ENCODE results near the gene NINJ2. TPM values are rescaled to one million over a fixed set of nuclear protein-coding genes. Genes with fewer than 3 reads are reported as not detected.

The NINJ2 gene
- total RNA-seq, 4 donors from 2014 or later, result 1.4 to 8.0 (median 5.6) TPM

DNA sequence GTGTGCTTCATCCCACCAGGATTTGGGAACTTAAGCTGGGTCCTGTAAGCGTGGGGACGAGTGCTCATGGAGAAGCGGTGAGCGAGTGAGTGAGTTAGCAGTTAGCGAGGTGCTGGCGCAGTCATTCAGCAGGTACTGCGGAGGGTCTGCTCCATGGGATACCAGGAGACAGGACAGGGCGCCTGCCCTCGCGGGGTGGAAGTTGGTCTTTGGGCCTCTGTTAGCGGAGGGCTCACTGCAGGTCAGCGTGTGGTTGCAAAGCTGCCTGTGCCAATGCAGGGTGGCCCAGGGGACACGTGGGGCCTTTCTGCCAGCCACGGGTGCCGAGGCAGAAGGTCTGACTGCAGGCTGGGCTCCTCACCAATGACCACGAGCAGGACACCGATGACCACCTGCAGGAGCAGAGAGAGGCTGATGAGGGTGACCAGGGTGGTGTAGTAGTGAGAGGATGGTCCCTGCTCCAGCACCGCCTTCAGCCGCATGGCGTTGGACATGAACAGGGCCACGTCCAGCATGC, 97.6 kb downstream of the NINJ2 start:
- Histone ChIP-seq H3K9me3 (no peaks in the 10 kb centered on the region), H3K27me3 (no peaks in the 10 kb centered on the region), H3K27ac (no peak overlapping the region), H3K4me1 (peaks cover 0 to 29% (median 18%) of the 10 kb centered on the region in 4 donors), H3K4me3 (no peak overlapping the region), H3K36me3 (no peaks in the 10 kb centered on the region)
- intact Hi-C loops (cut with DNase I; ENCODE audit: low total_unique reads) (no loop called here), in situ Hi-C loops (cut with MboI; ENCODE audit: low pct_ligation_motif_present in 1 of 4, low pct_unique_long_range_greater_than_20kb in 1 of 4, low sequenced_read_pairs in 3 of 4) (loop anchor here in 2 of 4 donors (10.0 to 25.0 kb wide), 3 partner anchors 247 to 379 kb away; partner anchors contain the start of gene RAD52 (in 2 of the 2))
- no peak for DNase-seq
- TF ChIP-seq EP300 (IDR thresholded peaks at IDR 0.05; ENCODE audit: low read depth) (no peak), POLR2A (IDR thresholded peaks at IDR 0.05) (no peak), POLR2AphosphoS5 (IDR thresholded peaks at IDR 0.05) (no peak)
- TF ChIP-seq, protein P1, sequence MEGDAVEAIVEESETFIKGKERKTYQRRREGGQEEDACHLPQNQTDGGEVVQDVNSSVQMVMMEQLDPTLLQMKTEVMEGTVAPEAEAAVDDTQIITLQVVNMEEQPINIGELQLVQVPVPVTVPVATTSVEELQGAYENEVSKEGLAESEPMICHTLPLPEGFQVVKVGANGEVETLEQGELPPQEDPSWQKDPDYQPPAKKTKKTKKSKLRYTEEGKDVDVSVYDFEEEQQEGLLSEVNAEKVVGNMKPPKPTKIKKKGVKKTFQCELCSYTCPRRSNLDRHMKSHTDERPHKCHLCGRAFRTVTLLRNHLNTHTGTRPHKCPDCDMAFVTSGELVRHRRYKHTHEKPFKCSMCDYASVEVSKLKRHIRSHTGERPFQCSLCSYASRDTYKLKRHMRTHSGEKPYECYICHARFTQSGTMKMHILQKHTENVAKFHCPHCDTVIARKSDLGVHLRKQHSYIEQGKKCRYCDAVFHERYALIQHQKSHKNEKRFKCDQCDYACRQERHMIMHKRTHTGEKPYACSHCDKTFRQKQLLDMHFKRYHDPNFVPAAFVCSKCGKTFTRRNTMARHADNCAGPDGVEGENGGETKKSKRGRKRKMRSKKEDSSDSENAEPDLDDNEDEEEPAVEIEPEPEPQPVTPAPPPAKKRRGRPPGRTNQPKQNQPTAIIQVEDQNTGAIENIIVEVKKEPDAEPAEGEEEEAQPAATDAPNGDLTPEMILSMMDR (IDR thresholded peaks at IDR 0.05), result no peak
- 90% methylated on average over 16 of the region's 21 CpGs; no CpG with 5 or more reads in 1 of the 2 donors for WGBS, 2 donors (ENCODE audit: low coverage in 1 of 2)

- DNase-seq, result no peak
- Histone ChIP-seq H3K9me3 (no peaks in the 10 kb centered on the region), H3K36me3 (no peaks in the 10 kb centered on the region), H3K4me1 (peaks cover 0 to 24% (median 15%) of the 10 kb centered on the region in 4 donors), H3K27me3 (no peaks in the 10 kb centered on the region), H3K27ac (no peak overlapping the region), H3K4me3 (no peak overlapping the region)
- in situ Hi-C loops (cut with MboI; ENCODE audit: low pct_ligation_motif_present in 1 of 4, low pct_unique_long_range_greater_than_20kb in 1 of 4, low sequenced_read_pairs in 3 of 4) (loop anchor here in 2 of 4 donors (10.0 to 25.0 kb wide), 3 partner anchors 247 to 380 kb away; partner anchors contain the start of gene RAD52 (in 2 of the 2)), intact Hi-C loops (cut with DNase I; ENCODE audit: low total_unique reads) (no loop called here)
- TF ChIP-seq, protein P1 (IDR thresholded peaks at IDR 0.05), result no peak
- no peak for TF ChIP-seq POLR2A (IDR thresholded peaks at IDR 0.05)
- TF ChIP-seq POLR2AphosphoS5 (IDR thresholded peaks at IDR 0.05), result no peak
- 95% methylated on average over 8 of the region's 8 CpGs; no CpG with 5 or more reads in 1 of the 2 donors for WGBS, 2 donors (ENCODE audit: low coverage in 1 of 2)
These were observed 98.1 kb downstream of the NINJ2 start for GRCh38 chr12:565161-565560.

DNA sequence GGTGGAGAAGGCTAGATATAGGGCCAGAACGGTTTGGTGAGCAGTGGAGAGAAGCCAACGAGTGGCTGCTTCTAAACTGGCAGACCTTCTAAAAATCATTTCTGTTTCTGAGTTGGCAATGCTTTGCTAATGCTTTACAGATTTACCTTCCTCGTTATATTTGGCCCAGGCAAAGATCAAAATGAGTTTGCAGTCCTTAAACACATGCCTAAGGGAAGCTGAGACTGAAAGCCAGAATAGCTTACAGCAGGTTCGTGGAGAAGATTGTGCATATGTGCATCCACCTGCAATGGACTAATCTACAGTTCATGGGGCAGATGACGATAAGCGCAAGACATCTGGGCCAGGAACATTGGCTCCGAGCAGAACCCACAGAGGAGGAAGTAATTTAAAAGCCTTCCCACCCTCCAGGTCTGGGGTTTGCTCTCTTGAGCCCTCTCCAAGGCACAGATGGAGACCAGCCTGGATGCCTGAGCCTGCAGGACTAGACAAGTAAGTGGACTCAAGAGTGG, 99.4 kb downstream of the NINJ2 start:
- H3K4me1 ChIP-seq, result peaks cover 0 to 13% (median 5%) of the 10 kb centered on the region in 4 donors
- no peaks in the 10 kb centered on the region for H3K27me3 ChIP-seq
- H3K4me3 ChIP-seq, result no peak overlapping the region
- in situ Hi-C loops (cut with MboI; ENCODE audit: low pct_ligation_motif_present in 1 of 4, low pct_unique_long_range_greater_than_20kb in 1 of 4, low sequenced_read_pairs in 3 of 4), result loop anchor here in 2 of 4 donors (10.0 to 25.0 kb wide), 3 partner anchors 248 to 381 kb away; partner anchors contain the start of gene RAD52 (in 2 of the 2)
- H3K9me3 ChIP-seq, result no peaks in the 10 kb centered on the region
- no peaks in the 10 kb centered on the region for H3K36me3 ChIP-seq
- peak overlapping the region in 1 of 4 donors; percentile 17 for H3K27ac ChIP-seq
- 49 to 77% methylated on average over 5 to 7 of the region's 7 CpGs for WGBS, 2 donors (ENCODE audit: low coverage in 1 of 2)
- TF ChIP-seq, protein P1 (IDR thresholded peaks at IDR 0.05), result no peak
- TF ChIP-seq POLR2A (IDR thresholded peaks at IDR 0.05) (no peak), POLR2AphosphoS5 (IDR thresholded peaks at IDR 0.05) (no peak), EP300 (IDR thresholded peaks at IDR 0.05; ENCODE audit: low read depth) (no peak)
- intact Hi-C loops (cut with DNase I; ENCODE audit: low total_unique reads), result no loop called here
- DNase-seq, result no peak

- Histone ChIP-seq H3K27ac (peak overlapping the region in 3 of 4 donors; percentile 9 to 32 (median 17)), H3K27me3 (no peaks in the 10 kb centered on the region), H3K4me3 (no peak overlapping the region), H3K36me3 (no peaks in the 10 kb centered on the region), H3K9me3 (no peaks in the 10 kb centered on the region), H3K4me1 (peaks cover 0 to 8% (median 2%) of the 10 kb centered on the region in 4 donors)
- intact Hi-C loops (cut with DNase I; ENCODE audit: low total_unique reads), result no loop called here
- WGBS, 2 donors (ENCODE audit: low coverage in 1 of 2), result 54 to 60% methylated on average over 2 to 8 of the region's 8 CpGs
- in situ Hi-C loops (cut with MboI; ENCODE audit: low pct_ligation_motif_present in 1 of 4, low pct_unique_long_range_greater_than_20kb in 1 of 4, low sequenced_read_pairs in 3 of 4), result loop anchor here in 2 of 4 donors (10.0 to 25.0 kb wide), 3 partner anchors 249 to 381 kb away; partner anchors contain the start of gene RAD52 (in 2 of the 2)
- no peak for DNase-seq
- TF ChIP-seq POLR2AphosphoS5 (IDR thresholded peaks at IDR 0.05) (no peak), POLR2A (IDR thresholded peaks at IDR 0.05) (no peak), EP300 (IDR thresholded peaks at IDR 0.05; ENCODE audit: low read depth) (no peak)
- TF ChIP-seq, protein P1 (IDR thresholded peaks at IDR 0.05), result no peak
These were observed 99.9 kb downstream of the NINJ2 start for GRCh38 chr12:563250-563781.
